ENCODE results near the gene IVD. TPM values are rescaled to one million over a fixed set of nuclear protein-coding genes. Genes with fewer than 3 reads are reported as not detected.

IVD gene
- total RNA-seq, 2 donors from 2014 or later: 24.3 to 38.9 TPM

DNA sequence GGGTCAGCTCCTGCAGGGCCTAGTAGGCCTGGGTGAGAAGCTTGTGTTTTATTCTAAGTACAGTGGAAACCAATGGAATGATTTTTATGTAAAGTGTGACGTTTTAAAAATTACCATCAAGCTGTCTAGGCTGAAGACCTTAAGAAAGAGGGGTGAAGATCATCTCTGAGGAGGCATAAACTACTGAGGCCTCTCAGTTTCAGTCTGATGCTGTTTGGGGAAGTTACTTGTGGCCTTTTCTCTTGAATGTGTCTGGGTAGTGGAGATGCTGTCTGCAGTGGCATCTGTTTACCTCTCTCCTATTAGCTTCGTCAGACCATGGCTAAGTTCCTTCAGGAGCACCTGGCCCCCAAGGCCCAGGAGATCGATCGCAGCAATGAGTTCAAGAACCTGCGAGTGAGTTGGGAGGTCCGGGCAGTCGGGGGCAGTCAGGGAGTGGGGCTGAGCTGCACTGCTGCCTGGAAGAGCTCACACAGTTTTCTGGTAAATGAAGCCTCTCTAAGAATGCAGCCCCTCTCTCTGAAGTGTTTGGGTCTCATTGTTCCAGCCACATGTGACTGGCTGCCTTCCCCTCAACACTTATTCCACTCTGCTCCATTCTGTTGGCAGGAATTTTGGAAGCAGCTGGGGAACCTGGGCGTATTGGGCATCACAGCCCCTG is 1.9 kb downstream of the IVD start:
- DNase-seq (ENCODE audit: low spot score): peak; percentile 28
- intact Hi-C loops (cut with DNase I): no loop called here

DNA sequence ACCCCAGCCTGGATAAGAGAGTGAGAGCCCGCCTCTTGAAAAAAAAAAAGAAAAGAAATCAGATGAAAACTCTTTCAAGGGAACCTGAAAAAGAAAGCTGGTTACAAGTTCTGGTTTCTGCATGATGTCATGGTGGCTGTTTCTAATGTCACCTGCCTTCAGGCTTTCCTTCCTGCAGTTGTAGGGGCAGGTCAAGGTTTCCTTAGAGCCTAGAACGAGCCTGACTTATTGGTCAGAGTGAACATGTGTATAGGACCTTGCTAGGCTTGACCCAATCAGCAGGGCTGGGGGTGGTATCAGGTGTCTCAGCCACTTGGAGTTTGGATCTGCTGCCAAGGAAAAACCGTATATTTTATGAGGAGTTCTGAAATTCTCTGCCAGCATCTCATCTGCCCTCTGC is 3.8 kb downstream of the IVD start:
- no peak for DNase-seq (ENCODE audit: low spot score)
- intact Hi-C loops (cut with DNase I): no loop called here

DNA sequence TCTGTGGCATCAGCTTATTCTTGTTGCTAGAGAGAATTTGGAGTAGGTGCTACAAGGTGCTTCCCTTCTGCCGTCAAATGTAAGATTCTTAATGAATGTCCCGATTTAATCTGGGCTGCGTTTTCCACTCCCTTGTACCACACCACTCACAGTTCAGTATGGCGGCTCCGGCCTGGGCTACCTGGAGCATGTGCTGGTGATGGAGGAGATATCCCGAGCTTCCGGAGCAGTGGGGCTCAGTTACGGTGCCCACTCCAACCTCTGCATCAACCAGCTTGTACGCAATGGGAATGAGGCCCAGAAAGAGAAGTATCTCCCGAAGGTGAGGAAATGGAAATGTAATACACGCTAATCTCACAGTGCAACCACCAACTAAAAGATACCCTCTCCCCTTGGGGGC is 4.9 kb downstream of the IVD start:
- intact Hi-C loops (cut with DNase I): no loop called here
- peak; percentile 58 for DNase-seq (ENCODE audit: low spot score)

DNA sequence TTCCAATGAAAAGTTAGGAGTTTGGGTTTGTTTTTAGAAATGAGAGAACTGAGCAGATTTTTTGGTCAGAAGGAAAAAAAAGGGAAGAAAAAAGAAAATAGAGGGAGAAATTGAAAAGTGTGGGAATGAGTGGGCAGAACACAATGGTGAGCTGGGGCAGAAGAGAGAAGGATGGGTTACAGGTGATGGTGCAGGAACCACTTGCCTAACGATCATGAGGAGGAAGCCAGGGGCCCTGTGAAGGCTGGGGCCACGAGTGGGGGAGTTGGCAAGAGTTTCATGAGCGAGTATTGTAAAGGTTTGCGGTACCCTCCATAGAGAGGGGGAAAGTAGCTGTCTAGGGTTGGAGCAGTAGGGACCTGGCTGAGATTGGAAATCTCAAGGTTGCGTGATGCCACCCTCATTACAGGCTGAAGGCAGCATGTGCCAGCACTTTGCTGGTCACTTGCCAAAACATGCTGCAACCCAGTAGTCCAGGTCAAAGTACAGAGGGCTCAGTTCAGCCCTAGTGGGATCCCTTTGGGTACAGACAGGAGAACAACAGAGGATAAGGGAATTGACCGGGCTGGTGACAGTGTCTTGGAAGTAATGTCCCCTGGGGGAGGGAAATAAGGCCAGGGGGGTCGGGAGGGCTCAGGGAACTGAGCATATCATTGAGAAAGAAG is 6.6 kb downstream of the IVD start:
- intact Hi-C loops (cut with DNase I): no loop called here
- peak; percentile 38 for DNase-seq (ENCODE audit: low spot score)

DNA sequence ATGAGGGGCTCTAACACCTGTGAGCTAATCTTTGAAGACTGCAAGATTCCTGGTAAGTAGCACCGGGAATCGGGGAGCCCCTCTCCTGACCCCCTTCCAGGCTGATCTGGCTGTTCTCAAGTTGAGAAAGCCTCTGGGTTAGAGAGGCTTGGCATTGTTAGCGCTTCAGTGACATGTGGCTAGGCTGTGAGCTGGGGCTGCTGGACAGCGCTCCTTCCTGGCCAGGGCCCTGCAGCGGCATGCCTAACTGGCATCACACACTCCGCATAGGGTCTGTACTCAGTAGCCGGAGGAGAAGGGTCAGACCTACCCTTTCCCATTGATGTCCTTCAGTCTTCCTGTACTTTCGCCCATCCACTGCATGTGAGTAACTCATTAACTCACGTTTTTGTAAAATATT is 7.4 kb downstream of the IVD start:
- intact Hi-C loops (cut with DNase I): no loop called here

DNA sequence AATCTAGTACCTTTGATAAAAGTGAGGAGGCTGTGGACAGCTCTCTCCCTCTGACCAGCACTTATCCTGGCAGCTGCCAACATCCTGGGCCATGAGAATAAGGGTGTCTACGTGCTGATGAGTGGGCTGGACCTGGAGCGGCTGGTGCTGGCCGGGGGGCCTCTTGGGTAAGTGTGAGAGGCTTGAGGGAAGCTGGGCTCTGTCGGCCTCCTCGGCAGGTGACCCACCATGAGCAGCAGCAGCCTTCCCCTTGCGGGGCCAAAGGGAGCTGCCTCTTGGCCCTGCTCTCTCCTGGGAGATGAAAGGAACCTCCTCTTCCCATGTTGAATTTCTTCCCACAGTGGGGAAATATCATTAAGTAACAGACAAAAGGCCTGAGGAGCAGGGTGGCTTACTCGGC is 9.2 kb downstream of the IVD start:
- intact Hi-C loops (cut with DNase I): no loop called here
- DNase-seq (ENCODE audit: low spot score): peak; percentile 36

More for the DNA sequence above, 7.4 kb downstream of the IVD start:
- peak; percentile 30 for DNase-seq (ENCODE audit: low spot score)

DNA sequence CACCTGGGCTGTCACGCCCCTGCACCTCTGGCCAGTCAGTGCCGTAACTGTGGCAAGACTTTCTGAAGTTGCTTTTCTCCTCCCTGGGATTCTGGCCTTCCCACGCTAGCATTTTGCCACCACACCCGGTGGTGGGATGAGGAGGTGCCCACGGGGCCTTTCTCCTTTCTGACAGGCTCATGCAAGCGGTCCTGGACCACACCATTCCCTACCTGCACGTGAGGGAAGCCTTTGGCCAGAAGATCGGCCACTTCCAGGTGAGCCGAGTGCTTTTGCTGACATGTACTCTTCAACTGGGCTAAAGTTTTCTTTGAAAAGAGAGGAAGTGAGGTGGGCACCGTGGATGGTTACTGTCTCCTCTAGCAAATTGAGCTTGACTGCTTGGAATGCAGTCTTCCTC is 9.6 kb downstream of the IVD start:
- intact Hi-C loops (cut with DNase I): no loop called here
- peak; percentile 10 for DNase-seq (ENCODE audit: low spot score)

DNA sequence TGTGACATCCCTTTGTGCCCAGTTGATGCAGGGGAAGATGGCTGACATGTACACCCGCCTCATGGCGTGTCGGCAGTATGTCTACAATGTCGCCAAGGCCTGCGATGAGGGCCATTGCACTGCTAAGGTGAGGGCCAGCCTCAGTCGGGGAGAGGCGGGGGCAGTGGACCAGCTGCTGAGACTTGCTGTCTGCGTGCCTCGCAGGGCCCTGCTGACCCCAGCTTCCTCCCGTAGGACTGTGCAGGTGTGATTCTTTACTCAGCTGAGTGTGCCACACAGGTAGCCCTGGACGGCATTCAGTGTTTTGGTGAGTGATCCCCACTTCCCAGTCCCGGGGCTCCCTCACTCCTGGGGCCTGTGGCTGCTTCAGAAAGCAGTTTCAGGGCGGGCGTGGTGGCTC is 10.5 kb downstream of the IVD start:
- DNase-seq (ENCODE audit: low spot score): peak; percentile 63
- intact Hi-C loops (cut with DNase I): no loop called here

DNA sequence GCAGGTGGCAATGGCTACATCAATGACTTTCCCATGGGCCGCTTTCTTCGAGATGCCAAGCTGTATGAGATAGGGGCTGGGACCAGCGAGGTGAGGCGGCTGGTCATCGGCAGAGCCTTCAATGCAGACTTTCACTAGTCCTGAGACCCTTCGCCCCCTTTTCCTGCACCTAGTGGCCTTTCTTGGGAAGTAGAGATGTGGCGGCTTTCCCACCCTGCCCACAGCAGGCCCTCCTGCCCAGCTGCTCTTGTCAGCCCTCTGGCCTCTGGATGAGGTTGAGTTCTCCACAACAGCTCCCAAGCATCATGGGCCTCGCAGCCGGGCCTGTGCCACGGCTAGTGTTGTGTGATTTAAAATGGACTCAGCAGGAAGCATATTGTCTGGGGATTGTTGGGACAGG is 12.5 kb downstream of the IVD start:
- peak; percentile 12 for DNase-seq (ENCODE audit: low spot score)

DNA sequence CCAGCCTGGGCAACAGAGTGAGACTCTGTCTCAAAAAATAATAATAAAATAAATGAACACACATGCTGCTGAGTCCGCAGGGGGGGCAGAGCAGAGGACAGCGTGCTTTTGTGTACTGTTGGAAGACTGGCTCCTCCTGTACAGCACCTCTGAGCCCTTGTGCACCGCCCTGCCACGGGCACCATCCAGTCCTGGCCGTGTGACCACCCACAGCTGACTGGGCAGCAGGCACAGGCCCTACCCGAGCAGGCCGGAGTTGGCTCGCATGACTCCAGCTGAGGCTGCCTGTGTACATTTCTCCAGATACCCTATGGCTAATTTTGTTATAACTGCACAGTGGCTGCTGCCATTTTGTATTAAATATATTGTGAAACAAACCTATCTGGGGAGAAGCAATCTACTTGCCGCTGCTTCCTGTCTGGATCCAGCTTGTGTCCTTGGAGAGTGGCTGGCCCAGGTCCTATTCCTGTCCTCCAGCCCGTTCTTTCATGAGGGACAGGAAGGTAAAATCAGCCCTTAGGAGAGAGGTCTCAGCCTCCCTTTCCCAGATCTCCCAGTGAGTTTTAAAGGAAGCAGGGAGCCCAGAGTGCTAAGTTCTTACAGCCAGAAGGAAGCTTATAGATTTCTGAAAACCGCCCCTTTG is 14.6 kb downstream of the IVD start:
- intact Hi-C loops (cut with DNase I): loop anchor here (2.0 to 5.0 kb wide), 2 partner anchors 139 to 242 kb away; no protein-coding TSS in a partner anchor
- DNase-seq (ENCODE audit: low spot score): no peak

More for the DNA sequence above, 12.5 kb downstream of the IVD start:
- intact Hi-C loops (cut with DNase I): loop anchor here in 1 of 2 donors (2.0 kb wide), 1 partner anchor 53 kb away; no protein-coding TSS in a partner anchor

DNA sequence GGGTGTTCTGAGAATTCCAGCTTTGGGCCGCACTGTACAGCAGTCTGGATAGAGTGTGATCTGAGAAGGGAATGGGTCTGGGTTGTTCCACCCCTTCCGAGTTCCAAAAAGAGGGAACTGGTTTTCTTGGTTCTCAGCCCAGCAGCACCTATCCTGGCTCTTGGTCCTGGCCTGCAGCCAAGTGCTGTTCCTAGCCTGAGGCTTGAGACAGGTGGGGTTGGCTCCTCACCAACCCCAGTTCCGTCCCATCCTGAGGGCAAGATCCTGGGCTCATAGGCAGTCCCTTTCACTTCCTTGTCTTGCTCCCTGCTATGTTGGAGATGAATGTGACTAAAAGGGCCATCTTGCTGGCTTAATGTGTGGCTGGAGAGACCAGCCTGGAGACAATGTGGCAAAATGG is 15.2 kb downstream of the IVD start:
- intact Hi-C loops (cut with DNase I): loop anchor here (2.0 to 5.0 kb wide), 2 partner anchors 140 to 242 kb away; no protein-coding TSS in a partner anchor
- DNase-seq (ENCODE audit: low spot score): no peak

DNA sequence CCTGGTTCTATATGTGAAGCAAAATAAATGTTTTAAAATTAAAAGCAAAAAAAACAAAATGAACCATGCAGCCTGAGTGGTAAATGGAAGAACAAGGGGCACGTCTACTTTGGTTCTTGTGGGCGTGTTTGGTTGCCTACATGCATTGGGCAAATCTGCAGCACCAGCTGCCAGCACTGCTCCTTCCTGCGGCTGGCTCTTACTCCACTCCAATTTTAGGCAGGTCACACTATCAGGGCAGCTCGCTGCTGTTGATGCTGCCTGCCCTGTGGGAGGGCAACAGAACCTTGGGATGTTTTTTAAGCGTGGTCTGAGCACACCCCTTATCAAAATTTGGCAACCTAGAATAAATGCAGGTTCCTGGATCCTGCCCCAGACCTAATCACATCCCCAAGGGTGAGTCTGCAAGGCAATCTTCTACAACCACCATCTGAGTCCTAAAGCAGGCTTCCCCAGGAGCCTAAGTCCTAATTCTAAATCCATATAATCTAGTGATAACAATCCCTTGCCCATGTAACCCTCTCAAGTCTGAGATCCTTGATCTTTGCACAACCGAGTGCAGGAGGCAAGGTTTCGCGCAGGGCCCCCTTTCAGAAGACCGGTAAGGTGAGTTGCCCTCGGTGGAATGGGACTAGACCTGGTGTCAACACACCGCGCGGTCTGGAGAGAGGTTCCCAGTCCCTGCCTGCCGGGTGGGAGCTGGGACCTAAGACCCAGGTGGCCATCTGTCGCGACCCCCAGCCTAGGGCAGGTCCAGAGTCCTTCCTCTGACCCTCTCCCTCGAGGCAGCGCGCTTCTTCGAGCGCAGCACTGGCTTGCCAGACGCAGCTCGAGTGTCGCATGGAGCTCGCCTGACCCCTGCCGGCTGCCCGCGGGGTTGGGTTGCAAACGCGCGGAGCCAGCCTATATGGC is 15.9 kb downstream of the IVD start:
- DNase-seq (ENCODE audit: low spot score): peak; percentile 94

DNA sequence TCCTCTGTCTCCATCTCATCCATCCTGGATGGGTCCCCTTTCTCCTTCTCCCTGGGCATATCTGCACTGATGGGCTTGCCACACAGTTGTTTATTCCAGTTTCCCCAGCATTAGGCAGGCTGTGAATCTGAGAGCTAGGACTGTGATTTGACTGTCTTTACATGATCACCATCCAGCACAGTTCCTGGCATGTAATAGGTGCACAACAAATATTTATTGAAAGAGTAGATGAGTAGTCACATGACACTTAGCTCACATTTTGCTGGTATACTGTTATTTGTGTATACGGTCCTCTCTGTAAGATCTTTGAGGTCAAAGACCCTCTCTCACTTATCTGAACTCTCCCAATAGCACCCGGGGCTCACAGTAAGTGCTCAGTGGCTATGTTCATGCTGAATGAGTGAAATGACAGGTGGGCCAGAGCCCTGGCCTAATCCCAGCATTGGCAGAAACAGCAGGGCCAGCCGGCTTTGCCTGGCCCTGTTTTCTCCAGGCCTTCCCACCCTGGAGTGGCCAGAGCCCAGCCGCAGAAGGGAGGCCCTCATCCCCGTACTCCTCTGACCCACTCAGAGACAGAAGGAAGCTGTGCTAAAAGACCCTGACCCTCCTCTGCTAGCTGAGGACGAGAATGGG is 19.0 kb downstream of the IVD start:
- intact Hi-C loops (cut with DNase I): loop anchor here in 1 of 2 donors (5.0 kb wide), 2 partner anchors 147 to 238 kb away; no protein-coding TSS in a partner anchor
- DNase-seq (ENCODE audit: low spot score): no peak

More for the DNA sequence above, 15.9 kb downstream of the IVD start:
- intact Hi-C loops (cut with DNase I): loop anchor here (1.0 to 5.0 kb wide), 3 partner anchors 24 to 241 kb away; no protein-coding TSS in a partner anchor

DNA sequence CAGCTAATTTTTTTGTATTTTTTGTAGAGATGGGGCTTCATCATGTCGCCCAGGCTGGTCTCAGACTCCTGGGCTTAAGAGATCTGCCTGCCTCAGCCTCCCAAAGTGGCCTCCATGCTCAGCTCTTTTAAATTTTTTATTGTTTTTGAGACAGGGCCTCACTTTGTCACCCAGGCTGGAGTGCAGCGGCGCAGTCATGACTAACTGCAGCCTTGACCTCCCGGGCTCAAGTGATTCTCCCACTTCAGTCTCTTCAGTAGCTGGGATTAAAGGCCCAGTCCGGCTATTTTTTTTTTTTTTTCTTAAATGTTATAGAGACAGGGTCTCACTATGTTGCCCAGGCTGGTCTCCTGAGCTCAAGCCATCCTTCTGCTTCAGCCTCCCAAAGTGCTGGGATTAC is 20.1 kb downstream of the IVD start:
- intact Hi-C loops (cut with DNase I): loop anchor here in 1 of 2 donors (5.0 kb wide), 1 partner anchor 148 kb away; no protein-coding TSS in a partner anchor
- DNase-seq (ENCODE audit: low spot score): no peak

DNA sequence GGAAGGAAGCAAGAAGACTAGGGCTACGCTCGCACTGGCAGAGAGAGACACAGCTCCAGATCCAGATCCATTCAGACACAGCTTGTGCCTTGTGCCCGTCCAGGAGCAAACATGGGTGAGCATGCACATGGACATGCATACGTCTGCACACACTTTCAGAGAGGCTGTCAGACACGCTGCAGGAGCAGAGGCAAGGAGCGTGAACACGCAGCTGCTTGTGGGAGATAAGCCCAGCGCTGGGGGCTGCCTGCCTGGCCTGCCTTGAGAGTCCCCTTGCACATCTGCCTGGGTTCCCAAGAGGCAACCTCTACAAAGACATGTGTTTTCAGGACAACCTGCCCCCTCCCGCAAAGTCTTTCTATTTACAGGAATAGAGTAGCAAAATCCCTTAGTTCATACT is 21.6 kb downstream of the IVD start:
- intact Hi-C loops (cut with DNase I): loop anchor here in 1 of 2 donors (5.0 kb wide), 1 partner anchor 150 kb away; no protein-coding TSS in a partner anchor
- no peak for DNase-seq (ENCODE audit: low spot score)

DNA sequence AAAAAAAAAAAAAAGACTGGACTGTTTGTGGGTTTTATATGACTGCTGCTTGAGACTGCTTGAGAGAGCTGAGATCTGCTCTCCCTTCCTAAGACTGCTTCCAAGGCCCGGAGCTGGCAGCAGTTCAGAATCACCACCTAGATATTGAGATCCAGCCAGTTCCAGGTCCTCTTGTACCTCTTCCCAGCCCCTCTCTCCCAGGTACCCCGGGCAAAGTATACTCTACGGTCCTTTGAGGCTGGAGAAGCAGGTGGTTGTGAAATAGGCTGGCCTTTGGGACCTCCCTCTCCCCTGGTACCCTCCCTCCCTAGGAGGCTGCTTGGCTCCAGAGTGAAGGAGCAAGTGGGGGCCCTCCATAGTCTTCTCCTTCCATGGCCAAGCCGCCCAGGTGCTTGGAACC is 22.6 kb downstream of the IVD start:
- intact Hi-C loops (cut with DNase I): loop anchor here in 1 of 2 donors (5.0 kb wide), 1 partner anchor 151 kb away; no protein-coding TSS in a partner anchor
- no peak for DNase-seq (ENCODE audit: low spot score)

DNA sequence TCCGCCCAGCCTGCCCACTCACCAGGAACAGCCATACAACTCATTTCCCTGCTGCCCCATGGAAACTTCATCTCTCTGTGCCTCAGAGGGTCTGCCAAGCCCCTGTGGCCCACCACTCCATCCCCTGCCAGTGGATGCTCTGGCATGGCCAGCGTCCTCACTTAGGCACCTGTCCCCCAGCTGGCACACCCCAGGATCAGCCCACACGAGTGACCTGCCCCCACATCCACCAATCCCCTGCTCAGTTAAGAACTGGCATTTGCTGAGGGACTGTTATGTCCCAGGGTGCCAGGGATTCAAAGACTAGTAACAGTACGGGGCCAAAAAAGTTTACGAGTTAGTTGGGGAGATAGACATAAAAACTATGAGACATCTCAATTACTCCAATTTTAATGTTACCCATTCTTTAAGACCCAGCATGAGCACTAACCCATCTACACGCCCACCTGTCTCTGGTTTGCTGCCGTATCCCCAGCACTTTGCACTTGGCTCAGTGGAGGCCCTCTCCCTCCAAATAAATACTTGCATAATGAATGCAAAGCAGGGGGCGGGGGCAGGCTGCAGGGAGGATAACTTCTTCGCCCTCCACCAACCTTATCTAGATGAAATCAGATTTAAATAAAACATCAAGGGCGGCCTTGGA is 23.6 kb downstream of the IVD start:
- intact Hi-C loops (cut with DNase I): loop anchor here in 1 of 2 donors (5.0 kb wide), 1 partner anchor 152 kb away; no protein-coding TSS in a partner anchor
- no peak for DNase-seq (ENCODE audit: low spot score)

DNA sequence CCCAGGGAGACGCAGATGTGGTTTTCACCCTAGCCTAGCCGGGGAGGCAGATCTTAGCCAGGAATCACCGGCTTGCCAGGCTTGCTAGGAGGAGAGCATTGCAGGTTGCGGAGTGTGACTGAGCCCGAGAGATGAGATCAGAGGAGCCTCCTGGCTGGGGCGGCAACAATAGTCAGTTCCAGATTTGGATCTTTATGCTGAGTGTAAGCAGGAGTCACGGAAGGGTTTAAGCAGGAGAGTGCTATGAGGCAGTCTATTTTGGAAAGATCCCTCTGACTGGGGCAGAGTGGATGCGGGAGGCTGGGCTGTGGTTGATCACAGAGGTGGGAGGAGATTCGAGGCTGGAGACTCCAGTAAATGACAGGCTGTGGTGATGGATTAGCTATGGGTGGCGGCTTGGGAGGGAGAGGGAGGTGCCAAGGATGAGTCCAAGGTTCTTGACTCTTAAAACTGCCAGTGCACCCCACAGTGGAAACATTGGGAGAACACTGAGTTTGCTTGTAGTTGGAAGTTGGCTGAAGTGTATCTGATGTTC is 24.7 kb downstream of the IVD start:
- intact Hi-C loops (cut with DNase I): no loop called here
- no peak for DNase-seq (ENCODE audit: low spot score)

All from posterior vena cava (tissue), 2 donors.